Hematopoietic multipotent progenitor cell treated with erythropoietin and hydrocortisone succinate and interleukin-3 and kit ligand, for 15 days (in vitro differentiated cells): ENCODE measurements around the gene RIMKLA.
A peak's percentile ranks its signal among the peaks of the same experiment; 100 is the strongest.

ENCODE experiments used
- DNase-seq: peaks from one replicate; pipeline ENCODE4 v3.0.0-alpha.2; 2015; ENCODE audit warnings: low spot score

Gene RIMKLA, protein sequence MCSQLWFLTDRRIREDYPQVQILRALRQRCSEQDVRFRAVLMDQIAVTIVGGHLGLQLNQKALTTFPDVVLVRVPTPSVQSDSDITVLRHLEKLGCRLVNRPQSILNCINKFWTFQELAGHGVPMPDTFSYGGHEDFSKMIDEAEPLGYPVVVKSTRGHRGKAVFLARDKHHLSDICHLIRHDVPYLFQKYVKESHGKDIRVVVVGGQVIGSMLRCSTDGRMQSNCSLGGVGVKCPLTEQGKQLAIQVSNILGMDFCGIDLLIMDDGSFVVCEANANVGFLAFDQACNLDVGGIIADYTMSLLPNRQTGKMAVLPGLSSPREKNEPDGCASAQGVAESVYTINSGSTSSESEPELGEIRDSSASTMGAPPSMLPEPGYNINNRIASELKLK

DNA sequence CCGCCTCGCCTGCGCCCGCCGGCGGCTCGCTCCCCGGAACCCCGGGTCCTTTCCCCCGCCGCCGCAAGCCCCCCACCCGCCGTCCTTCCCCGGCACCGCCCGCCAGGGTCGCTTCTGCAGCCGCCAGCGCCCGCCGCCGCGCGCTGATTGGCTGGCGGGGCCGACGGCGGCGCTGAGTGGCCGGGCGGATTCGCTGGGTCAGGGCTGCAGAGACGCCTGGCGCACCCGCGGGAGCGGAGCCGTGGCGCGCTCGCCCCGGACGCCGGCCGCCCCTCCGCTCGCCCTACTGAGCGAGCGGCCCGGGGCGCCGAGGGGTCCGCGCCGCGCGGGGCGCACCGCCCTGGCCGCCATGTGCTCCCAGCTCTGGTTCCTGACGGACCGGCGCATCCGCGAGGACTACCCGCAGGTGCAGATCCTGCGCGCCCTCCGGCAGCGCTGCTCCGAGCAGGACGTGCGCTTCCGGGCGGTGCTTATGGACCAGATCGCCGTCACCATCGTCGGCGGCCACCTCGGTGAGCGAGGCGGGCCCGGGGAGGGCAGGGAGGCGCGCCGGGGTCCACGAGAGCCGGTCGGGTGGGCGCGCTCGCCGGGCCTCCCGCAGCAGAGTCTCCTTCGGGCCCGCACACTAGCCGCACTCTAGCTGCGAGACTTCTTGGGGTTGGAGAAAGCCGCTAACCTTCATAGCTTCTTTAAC, at the start of gene RIMKLA:
Gene RIMKLA, plus strand, starts transcription at position 207 of the 694 bp plus-strand sequence. Its CDS starts 143 bp downstream, at position 350.
- DNase-seq = no peak

DNA sequence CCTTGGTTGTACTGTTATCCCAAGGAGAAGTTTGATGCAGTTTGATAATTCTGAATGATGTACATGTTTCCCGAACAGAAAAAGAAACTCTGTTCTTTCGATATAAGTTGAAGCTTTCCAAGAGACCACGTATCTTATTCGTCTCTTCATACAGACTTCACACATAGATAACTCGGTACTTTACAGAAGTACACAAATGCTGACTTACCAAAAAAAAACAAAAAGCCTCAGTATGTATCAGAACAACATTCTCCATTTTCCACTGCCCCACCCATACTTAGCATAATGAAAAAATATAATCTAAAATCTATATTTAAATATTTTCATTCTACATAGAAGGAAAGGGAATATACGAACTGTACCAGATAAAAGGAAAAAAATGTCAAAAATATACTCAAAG, 47.7 kb upstream of the RIMKLA start:
- DNase-seq = no peak

DNA sequence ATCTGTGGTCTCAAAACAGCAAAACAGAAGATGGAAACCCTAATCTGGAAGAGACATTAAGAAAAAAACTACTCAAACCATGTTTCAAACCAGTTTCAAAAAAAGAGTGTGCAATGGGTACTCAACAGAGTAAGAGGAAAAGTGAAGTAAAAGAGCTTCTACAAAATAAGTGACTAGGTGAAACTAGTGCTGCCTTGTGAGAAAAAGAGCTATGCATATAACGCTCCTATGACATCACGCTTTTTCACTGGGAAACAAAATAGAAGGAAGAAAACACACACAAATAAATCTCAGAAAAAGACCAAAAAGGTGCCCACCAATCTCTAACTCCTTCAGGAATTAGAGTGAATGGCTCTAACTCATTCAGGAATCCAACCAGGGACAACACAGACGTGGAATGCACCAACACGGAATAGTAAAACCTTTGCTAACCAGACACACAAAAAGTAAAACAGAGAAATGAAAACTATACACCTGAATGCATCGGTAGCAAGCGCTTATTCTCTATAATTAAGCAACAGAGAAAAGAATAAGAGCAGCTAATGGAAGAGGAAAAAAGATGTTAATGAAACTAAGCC, 46.8 kb upstream of the RIMKLA start:
- no peak for DNase-seq

DNA sequence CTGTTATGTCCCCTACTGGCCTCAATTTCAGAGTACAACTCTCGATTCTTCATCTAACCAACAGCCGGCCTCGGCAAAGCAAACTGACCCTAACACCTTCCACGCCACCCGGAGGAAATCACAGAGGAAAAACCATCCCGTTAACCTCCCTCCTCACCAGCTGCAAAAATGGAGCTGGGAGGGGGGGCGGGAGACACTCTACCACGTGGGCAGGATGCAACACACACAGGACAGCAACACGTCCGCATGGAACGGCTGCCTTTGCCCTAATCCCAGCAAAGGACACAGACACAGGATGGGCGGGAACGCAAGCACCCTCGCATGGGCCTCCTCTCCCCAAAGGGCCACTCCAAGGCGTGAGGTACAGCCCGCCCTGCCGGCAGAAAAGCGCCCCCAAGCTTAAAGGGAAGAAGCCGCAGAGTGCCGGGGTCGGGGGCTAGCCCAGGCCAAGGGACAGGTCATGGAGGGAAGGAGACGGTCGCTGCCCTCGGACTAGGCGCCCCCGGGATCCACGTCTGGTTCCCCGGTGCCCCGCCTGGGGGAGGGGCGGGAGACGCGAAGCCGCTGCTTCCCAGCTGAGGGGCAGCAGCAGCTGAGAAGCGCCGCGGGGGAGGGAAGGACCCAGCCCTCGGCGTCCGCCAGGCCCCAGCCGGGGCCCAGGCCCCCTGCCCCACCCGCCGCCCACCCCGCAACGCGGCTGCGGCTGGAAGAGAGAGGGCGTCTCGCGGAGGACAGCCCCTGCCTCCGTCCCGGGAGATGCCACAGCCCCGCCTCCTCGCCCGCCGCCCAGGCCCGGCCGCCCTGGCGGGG, 46.1 kb upstream of the RIMKLA start:
- DNase-seq = no peak

DNA sequence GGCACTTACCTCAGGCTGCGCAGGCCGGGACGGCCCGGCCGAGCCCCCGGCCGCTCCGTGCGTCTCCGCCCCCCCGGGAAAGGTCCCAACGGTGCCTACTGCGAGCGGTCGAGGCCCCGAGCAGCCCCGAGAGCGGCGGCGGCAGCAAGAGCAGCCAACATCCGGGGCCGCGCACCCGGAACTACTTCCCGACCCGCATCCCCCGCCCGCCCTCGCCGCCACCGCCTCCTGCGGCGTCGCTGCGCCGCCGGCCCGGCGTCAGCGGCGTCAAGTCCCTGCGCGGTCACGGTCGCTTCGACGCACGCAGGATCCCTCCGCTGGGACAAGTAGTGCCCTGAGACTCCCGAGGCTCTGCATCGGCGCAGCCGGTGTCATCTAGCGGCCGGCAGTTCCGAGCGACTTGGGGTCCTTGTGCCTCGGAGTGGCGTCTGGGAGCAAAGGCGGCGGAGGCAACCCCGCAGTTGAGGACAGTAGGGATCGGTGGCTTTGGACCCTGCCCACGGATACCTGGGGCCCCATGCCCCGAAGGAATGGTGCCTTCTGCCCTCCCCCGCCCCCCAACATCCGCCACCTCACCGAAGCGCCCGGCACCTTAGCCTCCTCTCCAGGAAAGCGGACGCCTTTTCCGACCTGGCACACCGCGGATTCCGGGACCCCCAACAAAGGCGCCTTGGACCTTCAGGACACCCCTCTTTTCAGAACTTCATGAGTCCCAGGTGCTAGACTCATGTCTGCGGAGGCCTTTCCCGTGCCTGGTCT, 45.4 kb upstream of the RIMKLA start, which contains the start of gene FOXJ3:
Gene FOXJ3, minus strand, starts transcription at position 186 of the 759 bp plus-strand sequence. CDS start 24,142 bp downstream, outside the sequence.
- DNase-seq = peak; percentile 93

DNA sequence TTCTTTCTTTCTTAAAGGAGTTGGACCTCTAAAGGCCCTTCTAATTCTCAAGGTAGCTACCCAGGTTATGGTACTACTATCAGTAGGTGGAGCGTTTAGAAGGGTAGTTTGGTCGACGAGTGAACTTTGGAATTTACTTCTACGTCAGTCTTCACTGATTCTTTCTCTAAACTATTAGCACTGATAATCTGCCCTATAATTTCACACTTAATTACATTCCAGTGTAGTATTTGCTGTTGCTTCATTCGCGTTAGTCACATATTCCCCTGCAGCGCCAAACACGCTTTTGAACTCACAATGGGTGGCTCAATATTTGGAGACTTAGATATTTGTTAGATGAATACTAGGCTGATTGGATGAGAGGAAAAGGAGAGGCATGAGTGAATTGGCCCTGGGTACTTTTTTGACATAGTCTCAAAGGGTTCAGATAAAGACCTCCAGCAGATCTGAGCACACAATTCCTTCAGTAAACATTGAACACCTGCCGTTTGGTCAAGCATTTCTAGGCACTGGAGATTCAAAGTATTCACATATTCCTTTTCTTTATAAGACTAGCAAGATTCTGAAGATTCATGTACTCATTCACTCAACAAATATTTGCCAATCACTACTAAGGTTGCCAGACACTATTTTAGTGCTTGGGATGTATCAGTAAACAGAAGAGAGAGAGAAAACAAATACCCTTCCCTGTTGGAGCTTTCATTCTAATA, 44.6 kb upstream of the RIMKLA start:
- DNase-seq = no peak

DNA sequence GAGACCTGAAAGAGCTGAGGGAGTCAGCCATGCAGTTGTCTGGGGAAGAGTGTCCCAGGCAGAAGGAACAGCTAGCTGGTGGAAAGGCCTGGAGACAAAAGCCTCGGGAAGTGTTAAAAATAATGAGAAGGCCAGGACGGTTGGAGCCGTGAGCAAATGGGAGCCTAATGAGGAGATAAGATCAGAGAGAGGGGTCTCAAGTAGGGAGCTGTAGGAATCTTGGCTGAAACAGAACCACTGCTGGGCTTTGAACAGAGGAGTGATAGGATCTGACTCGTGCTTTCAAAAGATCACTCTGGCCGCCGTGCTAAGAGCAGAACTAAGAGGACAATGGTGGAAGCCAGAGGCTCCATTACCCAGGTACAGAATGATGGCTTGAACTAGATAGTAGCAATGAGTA, 43.6 kb upstream of the RIMKLA start:
- DNase-seq = no peak

DNA sequence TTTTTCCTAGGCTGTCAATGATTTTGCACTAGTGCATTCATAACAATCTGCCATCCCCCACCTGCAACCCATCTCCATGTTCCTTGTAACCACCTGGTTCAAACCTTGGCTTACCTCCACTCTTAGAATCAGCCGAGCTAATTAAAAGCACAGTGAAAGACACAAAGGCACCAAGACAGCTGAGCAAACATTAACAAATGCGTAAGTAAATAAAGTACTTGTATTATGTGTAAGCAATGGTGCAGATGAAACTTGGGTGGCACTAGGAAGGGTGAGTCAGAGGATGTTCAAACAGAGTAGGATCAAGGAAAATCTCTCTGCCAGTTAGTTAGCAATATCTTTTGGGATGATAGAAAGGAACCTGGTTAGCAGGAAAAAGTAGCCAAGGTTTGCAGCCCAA, 40.5 kb upstream of the RIMKLA start:
- no peak for DNase-seq

DNA sequence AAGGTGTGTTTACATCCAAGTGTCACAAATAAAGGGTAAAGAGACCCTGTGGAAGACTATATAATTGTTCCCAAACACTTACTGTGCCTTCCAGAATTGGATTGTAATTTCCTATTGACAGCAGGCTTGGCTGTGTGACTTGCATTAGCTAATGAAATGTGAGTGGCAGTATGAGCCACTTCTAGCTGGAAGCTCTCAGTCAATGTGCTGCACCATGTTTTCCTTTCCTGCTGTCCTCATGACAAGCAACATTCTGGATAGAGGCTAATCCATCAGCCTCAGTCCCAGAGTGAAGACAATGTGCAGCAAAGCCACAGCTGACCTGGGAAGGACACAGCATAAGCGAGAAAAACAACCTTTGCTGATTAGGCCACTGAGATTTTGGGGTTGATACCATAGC, 39.7 kb upstream of the RIMKLA start:
- no peak for DNase-seq

DNA sequence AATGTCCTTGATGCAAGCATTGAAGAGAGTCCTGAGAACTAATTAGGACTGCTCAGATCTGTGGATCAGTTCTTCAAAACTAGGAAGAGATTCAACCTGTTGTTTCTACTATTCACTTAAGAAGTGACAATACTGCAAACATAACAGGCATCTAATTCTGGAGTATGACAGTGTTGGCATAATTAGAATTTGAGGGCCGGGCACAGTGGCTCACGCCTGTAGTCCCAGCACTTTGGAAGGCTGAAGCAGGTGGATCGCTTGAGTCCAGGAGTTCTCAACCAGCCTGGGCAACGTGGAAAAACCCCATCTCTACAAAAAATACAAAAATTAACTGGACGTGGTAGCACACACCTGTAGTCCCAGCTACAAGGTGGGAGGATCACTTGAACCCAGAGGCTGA, 37.5 kb upstream of the RIMKLA start:
- DNase-seq = no peak

DNA sequence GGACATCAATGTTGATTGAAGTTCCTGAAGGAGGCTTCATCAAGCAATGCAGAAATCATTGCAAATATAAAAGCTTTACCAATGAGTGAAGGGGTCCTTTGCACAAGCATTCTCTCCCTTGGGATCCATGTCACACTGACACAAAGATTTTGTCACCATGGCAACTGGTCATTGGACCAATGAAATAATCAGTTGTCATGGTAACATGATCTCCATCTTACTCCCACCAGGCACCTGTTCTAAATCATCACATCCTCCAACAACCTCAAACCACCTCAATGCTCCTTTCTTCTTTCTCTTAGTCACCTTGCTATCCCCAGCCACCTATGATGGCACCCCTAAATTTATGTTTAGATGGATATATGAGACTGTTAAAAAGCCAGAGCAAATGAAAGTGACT, 32.1 kb upstream of the RIMKLA start:
- DNase-seq = no peak

DNA sequence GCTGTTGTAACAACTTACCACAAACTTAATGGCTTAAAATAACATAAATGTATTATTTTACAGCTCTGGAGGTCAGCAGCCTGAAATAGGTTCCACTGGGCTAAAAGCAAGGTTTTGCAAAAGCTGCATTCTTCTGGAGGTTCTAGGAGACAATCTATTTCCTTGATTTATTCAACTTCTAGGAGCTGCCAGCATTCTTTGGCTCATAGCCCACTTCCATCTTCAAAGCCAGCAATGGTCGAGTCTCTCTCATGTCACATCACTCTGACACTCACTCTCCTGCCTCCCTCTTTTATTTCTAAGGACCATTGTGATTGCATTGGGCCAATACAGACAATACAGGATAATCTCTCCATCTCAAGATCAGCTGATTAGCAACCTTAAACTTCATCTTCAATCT, 30.5 kb upstream of the RIMKLA start:
- DNase-seq = no peak

DNA sequence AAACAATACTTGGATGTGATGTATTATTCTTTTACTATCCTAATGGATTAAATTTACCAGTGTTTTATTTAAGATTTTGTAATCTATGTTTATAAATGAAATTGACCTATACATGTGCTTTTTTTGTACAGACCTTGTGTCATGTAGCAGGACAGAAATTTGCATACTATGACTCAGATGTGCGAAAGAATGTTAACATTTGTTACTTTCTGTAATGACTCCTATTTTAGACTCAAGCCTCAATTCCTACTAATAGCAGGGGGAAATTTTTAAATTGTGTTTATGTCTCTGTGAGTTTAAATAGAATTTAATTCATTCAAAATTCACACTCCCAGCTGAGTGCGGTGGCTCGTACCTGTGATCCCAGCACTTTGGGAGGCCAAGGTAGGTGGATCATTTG, 21.8 kb upstream of the RIMKLA start:
- no peak for DNase-seq

DNA sequence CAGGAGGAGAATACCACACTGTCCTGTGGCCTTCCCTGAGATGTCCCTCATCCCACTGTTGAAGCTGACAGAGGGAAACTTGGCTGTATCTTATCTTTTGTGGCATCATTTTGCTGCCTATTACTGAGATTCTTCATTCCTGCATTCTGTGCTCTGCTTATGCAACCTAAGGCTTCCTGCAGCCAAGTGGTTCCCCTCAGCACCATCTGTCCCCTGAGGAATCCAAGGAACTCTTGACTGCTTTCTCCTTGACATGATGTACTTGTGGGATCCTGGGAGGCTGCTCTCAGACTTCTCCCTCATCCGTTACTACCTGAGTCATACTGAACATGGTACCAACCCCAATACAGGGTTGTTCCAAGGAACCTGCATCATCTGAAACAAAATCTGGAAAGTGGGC, 21.1 kb upstream of the RIMKLA start:
- DNase-seq = no peak

DNA sequence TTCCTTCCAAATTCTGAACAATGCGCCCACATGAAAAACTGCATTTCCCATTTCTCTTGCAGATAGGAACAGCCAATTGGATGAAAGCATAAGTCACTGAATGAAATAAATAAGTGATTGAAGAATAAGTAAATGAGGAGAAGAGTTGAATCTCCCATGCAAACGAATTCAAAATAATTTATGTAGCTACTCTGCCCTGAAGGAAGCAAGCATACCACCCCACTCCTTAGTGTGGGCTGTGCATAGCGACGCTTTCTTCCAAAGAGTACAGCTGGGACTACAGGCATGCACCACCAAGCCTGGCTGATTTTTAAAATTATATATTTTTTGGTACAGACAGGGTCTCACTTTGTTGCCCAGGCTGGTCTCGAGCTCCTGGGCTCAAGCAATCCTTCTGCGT, 16.5 kb upstream of the RIMKLA start:
- no peak for DNase-seq

DNA sequence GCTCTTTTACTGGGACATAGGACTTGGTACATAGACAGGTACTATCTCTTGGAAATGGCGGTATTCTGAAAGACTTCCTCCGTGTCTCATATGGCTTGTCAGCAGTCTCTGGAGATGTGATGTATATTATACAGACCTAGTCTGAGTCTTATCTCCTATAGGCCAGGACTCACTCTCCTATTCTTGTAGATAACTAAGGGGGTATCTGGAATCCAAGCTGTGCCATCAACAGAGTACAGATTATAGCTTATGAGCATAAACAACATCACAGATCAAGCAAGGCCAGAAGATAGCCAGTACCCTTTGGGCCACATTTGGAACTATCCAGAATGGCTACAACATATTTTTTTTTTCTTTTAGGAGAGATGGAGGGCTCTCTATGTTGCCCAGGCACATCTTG, 16.1 kb upstream of the RIMKLA start:
- DNase-seq = no peak

DNA sequence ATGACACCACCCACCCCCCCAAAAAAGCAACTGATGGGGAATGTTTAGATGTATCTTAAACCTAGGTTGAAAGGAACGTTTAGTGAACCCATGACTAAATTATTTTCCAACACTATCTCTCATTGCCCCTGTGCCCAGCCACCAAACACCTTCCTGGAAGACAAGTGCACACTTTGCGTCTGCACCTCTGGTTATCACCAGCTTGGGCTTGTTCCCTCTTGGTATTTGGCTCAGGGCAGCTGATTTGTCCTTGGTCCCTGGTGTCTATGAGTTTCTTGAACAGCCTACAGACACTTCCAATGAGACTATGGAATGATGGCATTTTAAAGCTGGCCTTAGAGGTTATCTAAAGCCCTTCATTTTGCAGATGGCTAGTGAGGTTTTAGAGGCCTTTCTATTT, 15.5 kb upstream of the RIMKLA start:
- no peak for DNase-seq

DNA sequence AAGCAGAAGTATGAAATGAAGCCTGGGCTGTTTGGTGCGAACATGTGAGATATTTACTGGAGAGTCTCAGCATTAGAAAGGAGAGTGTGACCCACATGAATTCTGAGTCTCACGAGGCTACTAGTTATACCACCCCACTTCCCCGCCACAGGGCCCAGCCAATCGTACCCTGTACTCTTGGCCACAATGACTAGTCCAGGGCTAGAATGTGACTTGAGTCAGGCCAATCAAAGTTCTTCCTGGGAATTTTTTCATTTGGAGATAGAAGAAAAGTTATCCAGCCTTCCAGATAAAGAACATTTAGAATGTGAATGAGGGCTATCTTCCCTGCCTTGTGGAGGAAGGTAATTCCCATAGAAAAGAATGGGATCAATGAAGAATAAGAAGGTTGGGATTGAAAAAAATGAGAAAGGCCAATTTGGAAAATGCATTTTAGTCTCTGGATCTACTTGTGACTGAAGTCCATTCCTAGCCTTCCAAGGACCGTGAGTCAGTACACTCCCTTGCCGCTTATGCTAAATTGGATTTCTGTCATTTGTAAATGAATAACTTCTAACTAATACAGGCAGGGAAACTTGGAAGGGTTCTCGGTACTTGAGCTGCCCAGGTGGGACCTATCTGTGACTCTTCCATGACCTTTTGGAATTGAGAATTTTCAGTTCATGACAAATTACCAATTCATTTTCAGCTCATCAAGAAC, 12.3 kb upstream of the RIMKLA start:
- no peak for DNase-seq

DNA sequence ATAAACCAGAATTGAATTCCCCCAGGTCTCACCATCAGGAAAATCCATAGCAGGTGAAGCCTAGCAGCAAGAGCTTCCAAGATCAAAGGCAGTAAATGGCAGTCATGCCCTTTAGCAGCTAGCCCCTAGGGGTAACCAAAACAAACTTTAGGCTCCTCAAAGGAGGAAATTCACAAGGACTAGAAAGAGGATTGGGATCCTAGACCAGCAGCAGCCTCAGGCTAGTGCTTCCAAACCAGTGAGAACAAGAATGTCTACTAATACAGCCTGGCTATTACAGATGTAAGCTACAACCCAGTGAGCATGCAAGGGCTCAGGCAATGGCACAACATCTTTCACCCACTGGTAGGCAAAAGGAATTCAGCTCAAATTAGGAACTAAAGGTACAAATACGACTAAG, 11.1 kb upstream of the RIMKLA start:
- DNase-seq = no peak

DNA sequence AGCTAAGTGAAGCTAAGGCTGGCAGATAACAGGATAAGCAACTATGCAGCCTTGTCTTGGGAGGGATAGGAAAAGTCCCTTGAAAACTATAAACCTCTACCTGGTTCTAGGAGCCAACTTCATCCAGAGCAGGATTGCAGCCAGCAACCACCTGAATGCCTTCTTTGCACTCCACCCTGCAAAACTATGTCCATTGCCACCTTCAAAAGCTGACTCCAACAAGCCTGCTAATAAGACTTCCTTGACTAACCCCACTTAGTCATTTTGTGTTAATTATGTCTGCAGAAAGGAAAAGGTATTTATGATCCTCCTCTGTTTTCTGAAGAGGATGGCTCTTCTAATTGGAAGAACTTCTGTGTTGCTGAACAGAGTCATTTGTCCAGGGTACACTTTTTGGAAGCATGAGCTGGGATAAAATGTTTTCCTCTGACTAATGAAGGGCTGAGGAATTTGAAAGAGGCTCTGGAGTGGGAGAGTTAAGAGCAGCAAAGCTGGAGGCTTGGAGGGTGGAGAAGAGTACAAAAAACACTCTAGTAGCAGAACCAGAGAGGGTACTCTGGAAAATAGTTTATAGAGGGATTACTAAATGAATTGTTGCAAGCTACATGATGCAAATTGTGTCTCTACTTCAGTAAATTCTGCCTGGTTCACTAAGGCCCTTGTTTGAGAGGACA, 9.6 kb upstream of the RIMKLA start:
- DNase-seq = no peak
